Right lobe of liver (tissue), 6 donors: Measurements from ENCODE around the gene FLT3. TPM values are rescaled to one million over a fixed set of nuclear protein-coding genes. Genes with fewer than 3 reads are reported as not detected.

ENCODE experiments used
- ATAC-seq, 4 donors: fragments of 200-7000 bp; cut with Tn5 transposase; one replicate each; pipeline ENCODE4 v1.9.1; 2020; ENCODE audit warnings: mild to moderate bottlenecking in 4 of 4, moderate library complexity in 4 of 4
- DNase-seq, 3 donors: peaks; one replicate each; pipeline ENCODE4 v3.0.0-alpha.2; 2020
- H3K27ac ChIP-seq, 3 donors: fragments of 200-600 bp; one replicate each; pipeline ENCODE4 v1.8.0; 2022
- H3K27me3 ChIP-seq, 2 donors: fragments of 200-600 bp; one replicate each; pipeline ENCODE4 v1.8.0; 2022
- H3K36me3 ChIP-seq, 4 donors: fragments of 200-600 bp; sonication (generic) in 1 of 4; one replicate each; pipeline versions ENCODE4 v1.5.1 to v1.8.0; 2017 to 2022; ENCODE audit warnings: control low read depth in 1 of 4
- H3K4me1 ChIP-seq, 4 donors: fragments of 200-600 bp; sonication (generic) in 1 of 4; one replicate each; pipeline versions ENCODE4 v1.5.1 to v1.8.0; 2017 to 2022; ENCODE audit warnings: control low read depth in 1 of 4
- H3K4me3 ChIP-seq, 3 donors: fragments of 200-600 bp; one replicate each; pipeline ENCODE4 v1.8.0; 2022
- H3K9me3 ChIP-seq, 4 donors: fragments of 200-600 bp; sonication (generic) in 1 of 4; one replicate each; pipeline versions ENCODE4 v1.5.1 to v1.8.0; 2017 to 2022; ENCODE audit warnings: control low read depth in 1 of 4
- CTCF ChIP-seq, 4 donors: fragments of 200-600 bp in 3 of 4; fragments of 450-650 bp in 1 of 4; IDR thresholded peaks; one replicate each; pipeline versions ENCODE4 v1.5.1 to v1.8.0; 2016 to 2022; ENCODE audit warnings: antibody characterized with exemption in 4 of 4, mild to moderate bottlenecking in 2 of 4
- POLR2A ChIP-seq: fragments of 450-650 bp; IDR thresholded peaks from one replicate; pipeline ENCODE4 v1.6.1; 2017; ENCODE audit warnings: antibody characterized with exemption, mild to moderate bottlenecking
- WGBS: methylation state at CpG from one replicate; pipeline ENCODE4 v1.1.6; 2018; ENCODE audit warnings: low coverage, low lambda C conversion rate; ENCODE audit not compliant: insufficient coverage; ENCODE audit errors: missing lambda C conversion rate; 5-methylcytosine and 5-hydroxymethylcytosine counted together
- intact Hi-C, 2 donors: fragments of 100-400 bp; cut with DNase I; formaldehyde crosslinking; loops; one replicate each; pipeline versions ENCODE4 v1.11.2 to v1.14.1; 2022
- total RNA-seq, 6 experiments: library from RNA; depleted of rRNA in 2 of 6; stranded (reverse); fragments of >200 nt in 2 of 6; fragmentation: NEBNext Ultra II Directional in 3 of 6; extraction: Animal tissue kit (Norgen Biotek cat#: 25700) in 3 of 6; gene quantifications; one replicate each; pipeline versions ENCODE4 v1.1.0 to v1.2.4, GENCODE V29; 2016 to 2023
- donor health status: DM: no; HTN: yes; CAD: no.
- donor health status: DM: no; HTN: no; CAD: no.
- donor health status: DM: no; HTN: no; CAD: no.
- donor health status: DM: no; HTN: yes; CAD: no.
- donor health status: DM: no; HTN: yes; CAD: no.

FLT3 gene
- total RNA-seq, 6 experiments from 2014 or later, result 0.04 to 0.74 (median 0.24) TPM

- intact Hi-C loops, result no loop called here
- no peak for DNase-seq
- no peak for TF ChIP-seq POLR2A
- TF ChIP-seq CTCF (IDR thresholded peaks at IDR 0.05), result no peak
These were observed 143.6 kb downstream of the FLT3 start for GRCh38 chr13:27956576-27957300.

DNA sequence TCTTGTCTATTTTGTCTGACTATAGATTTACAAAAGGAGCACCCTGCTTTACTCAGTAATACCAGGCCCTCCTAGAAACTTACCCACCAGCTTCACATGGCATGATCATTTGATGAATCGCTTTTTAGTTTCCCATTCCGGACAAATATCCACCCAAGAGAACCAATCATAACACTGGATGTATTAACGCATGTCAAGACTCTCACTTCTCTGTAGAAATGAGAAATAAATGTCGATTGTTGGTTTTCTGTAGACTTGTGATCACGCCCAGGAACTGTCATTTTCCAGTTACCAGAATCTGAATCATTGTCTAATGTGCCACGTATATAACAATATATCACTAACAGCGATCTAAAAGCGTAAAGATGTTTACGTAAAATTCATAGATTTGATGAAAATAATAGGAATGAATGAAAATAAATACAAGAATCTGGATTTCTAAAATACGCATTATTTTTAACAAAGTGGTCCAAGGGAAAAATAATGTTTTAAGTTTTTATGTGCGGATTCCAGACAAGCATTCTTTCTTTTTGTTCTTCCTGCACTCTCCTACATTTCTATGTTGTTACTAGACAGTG is 145.3 kb downstream of the FLT3 start:
- DNase-seq, result no peak
- no peak for ATAC-seq
- WGBS, result 66% methylated on average over 11 of the region's 11 CpGs
- Histone ChIP-seq H3K36me3 (no peaks in the 10 kb centered on the region), H3K27ac (peak overlapping the region in 1 of 3 donors; percentile 98), H3K9me3 (no peaks in the 10 kb centered on the region), H3K4me1 (peaks cover 0 to 11% (median 3%) of the 10 kb centered on the region in 4 donors), H3K4me3 (peak overlapping the region in 2 of 3 donors; percentile 66 to 67), H3K27me3 (no peaks in the 10 kb centered on the region)
- TF ChIP-seq CTCF (IDR thresholded peaks at IDR 0.05) (no peak), POLR2A (no peak)
- intact Hi-C loops, result no loop called here

More at GRCh38 chr13:27956576-27957300, 143.6 kb downstream of the FLT3 start:
- no peak for ATAC-seq
- H3K4me3 ChIP-seq, result no peak overlapping the region
- no peak overlapping the region for H3K27ac ChIP-seq
- H3K4me1 ChIP-seq, result peaks cover 0 to 11% (median 3%) of the 10 kb centered on the region in 4 donors
- WGBS, result 43% methylated on average over 5 of the region's 5 CpGs
- H3K27me3 ChIP-seq, result no peaks in the 10 kb centered on the region
- H3K36me3 ChIP-seq, result no peaks in the 10 kb centered on the region
- no peaks in the 10 kb centered on the region for H3K9me3 ChIP-seq

DNA sequence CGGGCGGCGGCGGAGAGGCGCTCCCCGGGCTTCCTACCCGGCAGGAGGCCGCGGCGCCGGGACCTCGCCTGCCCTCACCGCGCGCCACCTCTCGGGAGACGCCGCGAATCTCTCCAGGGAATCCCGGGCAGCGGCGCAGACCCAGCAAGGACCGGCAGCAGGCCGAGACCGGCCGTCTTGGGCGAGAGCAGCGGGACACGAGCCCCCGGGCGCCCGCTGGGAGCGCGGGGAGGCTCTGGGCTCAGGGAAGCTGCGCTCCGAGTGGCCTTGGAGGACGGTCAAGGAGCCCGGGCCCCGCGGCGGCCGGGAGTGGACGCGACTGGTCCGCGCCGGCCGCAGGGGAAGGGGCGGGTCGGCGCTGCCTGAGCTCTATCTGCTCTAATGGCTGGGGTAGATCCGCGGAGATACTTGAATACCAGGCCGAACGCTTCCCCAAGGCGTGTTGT is 145.9 kb downstream of the FLT3 start:
- H3K4me3 ChIP-seq, result peak overlapping the region; percentile 55 to 67 (median 66)
- under 1% methylated on average over 11 of the region's 56 CpGs for WGBS
- H3K27ac ChIP-seq, result peak overlapping the region; percentile 89 to 98 (median 96)
- H3K36me3 ChIP-seq, result no peaks in the 10 kb centered on the region
- peaks cover 0 to 11% (median 3%) of the 10 kb centered on the region in 4 donors for H3K4me1 ChIP-seq
- intact Hi-C loops, result loop anchor here in 1 of 2 donors (5.0 kb wide), 1 partner anchor 122 kb away; no protein-coding TSS in a partner anchor
- DNase-seq, result peak; percentile 69 to 70 (median 69)
- peak; percentile 54 for TF ChIP-seq POLR2A
- TF ChIP-seq CTCF (IDR thresholded peaks at IDR 0.05), result no peak
- H3K9me3 ChIP-seq, result no peaks in the 10 kb centered on the region
- no peaks in the 10 kb centered on the region for H3K27me3 ChIP-seq
- ATAC-seq, result peak; percentile 59 to 76 (median 72)

- H3K4me3 ChIP-seq, result peak overlapping the region; percentile 55 to 67 (median 66)
- ATAC-seq (peak; percentile 83 to 92 (median 90)), DNase-seq (peak; percentile 85 to 88 (median 87))
- no CpG with 5 or more reads among the region's 71 CpGs for WGBS
- peaks cover 0 to 11% (median 3%) of the 10 kb centered on the region in 4 donors for H3K4me1 ChIP-seq
- peak overlapping the region; percentile 89 to 98 (median 96) for H3K27ac ChIP-seq
- H3K27me3 ChIP-seq, result no peaks in the 10 kb centered on the region
- H3K36me3 ChIP-seq, result no peaks in the 10 kb centered on the region
- H3K9me3 ChIP-seq, result no peaks in the 10 kb centered on the region
- TF ChIP-seq CTCF (IDR thresholded peaks at IDR 0.05) (peak; percentile 91 to 98 (median 94)), POLR2A (peak; percentile 47)
- intact Hi-C loops, result loop anchor here in 1 of 2 donors (5.0 kb wide), 1 partner anchor 122 kb away; no protein-coding TSS in a partner anchor
These were observed 146.5 kb downstream of the FLT3 start for GRCh38 chr13:27953676-27954405.
